GM12878 (cell line): ENCODE measurements around the gene KRT31. TPM values are rescaled to one million over a fixed set of nuclear protein-coding genes. Genes with fewer than 3 reads are reported as not detected.

Experiments
- ATAC-seq: fragments of 200-7000 bp; cut with Tn5 transposase; 3 replicates; pipeline ENCODE4 v1.9.1; 2020; ENCODE audit warnings: mild to moderate bottlenecking, moderate library complexity
- BruUV-seq: library from RNA; stranded (reverse); fragments of 400-500 nt; replicated peaks from 2 replicates; lab custom pipeline; 2021; lab: Mats Ljungman, UMichigan
- CTCF ChIA-PET: fragments of 300-600 bp; sonication (Branson Sonifier 250); formaldehyde crosslinking; extraction: SDS; loops from one replicate; lab custom pipeline; 2021; ENCODE audit warnings: inconsistent platforms; lab: Yijun Ruan, JAX
- POLR2A ChIA-PET: fragments of 350-600 bp; formaldehyde crosslinking; extraction: SDS; loops from one replicate; lab custom pipeline; 2021; ENCODE audit warnings: inconsistent platforms; lab: Charles Lee
- RAD21 ChIA-PET: fragments of 300-600 bp; sonication (Branson Sonifier 250); formaldehyde crosslinking; loops from one replicate; lab custom pipeline; 2023; ENCODE audit warnings: antibody characterized with exemption; ENCODE audit not compliant: unreplicated experiment; lab: Charles Lee
- SMC1A ChIA-PET: fragments of 300-600 bp; sonication (Branson Sonifier 250); formaldehyde crosslinking; loops from one replicate; lab custom pipeline; 2023; ENCODE audit not compliant: unreplicated experiment, uncharacterized antibody; lab: Charles Lee
- DNase-seq: peaks from one replicate; pipeline ENCODE4 v3.0.0-alpha.2; 2011; ENCODE audit warnings: low read depth, low spot score
- FAIRE-seq: peaks from 3 replicates; lab custom pipeline; 2011; peaks lifted over from hg19 to GRCh38; lab: Jason Lieb, UNC
- H2AFZ ChIP-seq: 2 replicates; pipeline ENCODE4 v1.6.0; 2011; ENCODE audit warnings: low read depth, low read length, control low read depth; ENCODE audit not compliant: control insufficient read depth
- H3K27ac ChIP-seq: 2 replicates; pipeline ENCODE4 v1.5.1; 2011; ENCODE audit warnings: control low read depth; ENCODE audit not compliant: control insufficient read depth, insufficient read depth
- H3K27me3 ChIP-seq, 2 experiments: replicated peaks in 1 of 2; 2 replicates each; pipeline versions ENCODE4 v1.6.0 to v1.6.1; 2011; ENCODE audit warnings: low read length in 1 of 2; ENCODE audit not compliant: control insufficient read depth in 2 of 2, insufficient read depth in 2 of 2
- H3K36me3 ChIP-seq, 2 experiments: 2 replicates each; pipeline ENCODE4 v1.5.1; 2011; ENCODE audit warnings: low read length in 1 of 2; ENCODE audit not compliant: control insufficient read depth in 2 of 2, insufficient read depth in 2 of 2
- H3K4me1 ChIP-seq: 2 replicates; pipeline ENCODE4 v1.6.1; 2011; ENCODE audit warnings: mild to moderate bottlenecking, low read length, moderate library complexity, mixed read lengths; ENCODE audit not compliant: control insufficient read depth, insufficient read depth
- H3K4me2 ChIP-seq: 2 replicates; pipeline ENCODE4 v1.6.0; 2011; ENCODE audit warnings: control low read depth; ENCODE audit not compliant: control insufficient read depth, insufficient read depth
- H3K4me3 ChIP-seq: fragments of 200-600 bp; sonication (generic); 2 replicates; pipeline ENCODE4 v1.5.1; 2016
- H3K79me2 ChIP-seq: 2 replicates; pipeline ENCODE4 v1.6.0; 2011; ENCODE audit warnings: low read length; ENCODE audit not compliant: control insufficient read depth, insufficient read depth
- H3K9ac ChIP-seq: 2 replicates; pipeline ENCODE4 v1.8.0; 2011; ENCODE audit warnings: low read length, control low read depth, mixed read lengths; ENCODE audit not compliant: control insufficient read depth, insufficient read depth
- H3K9me3 ChIP-seq: replicated peaks from 3 replicates; pipeline ENCODE4 v1.5.1; 2011; ENCODE audit warnings: mild to moderate bottlenecking, low read length; ENCODE audit not compliant: control insufficient read depth, insufficient read depth
- H4K20me1 ChIP-seq: 2 replicates; pipeline ENCODE4 v1.6.0; 2011; ENCODE audit not compliant: control insufficient read depth, insufficient read depth
- BCLAF1 ChIP-seq: fragments of 450-650 bp; IDR thresholded peaks from 2 replicates; pipeline ENCODE4 v1.6.1; 2017; ENCODE audit warnings: antibody characterized with exemption, mild to moderate bottlenecking, moderate library complexity
- DPF2 ChIP-seq: fragments of 450-650 bp; IDR thresholded peaks from 2 replicates; pipeline ENCODE4 v1.6.1; 2017; ENCODE audit warnings: mild to moderate bottlenecking
- HSF1 ChIP-seq: fragments of 150-350 bp; IDR thresholded peaks from 2 replicates; pipeline ENCODE4 v1.6.1; 2014; ENCODE audit warnings: mild to moderate bottlenecking, low read depth, low read length
- IRF3 ChIP-seq: fragments of 450-650 bp; IDR thresholded peaks from 2 replicates; pipeline ENCODE4 v1.6.1; 2014; ENCODE audit warnings: mild to moderate bottlenecking
- MEF2A ChIP-seq: IDR thresholded peaks from 2 replicates; pipeline ENCODE4 v1.6.1; 2011; ENCODE audit warnings: low read depth, mild to moderate bottlenecking, low read length, moderate library complexity; ENCODE audit not compliant: insufficient read depth
- MLLT1 ChIP-seq: fragments of 450-650 bp; IDR thresholded peaks from 2 replicates; pipeline ENCODE4 v1.6.1; 2016; ENCODE audit warnings: mild to moderate bottlenecking
- NR2F1 ChIP-seq: fragments of 450-650 bp; conservative IDR thresholded peaks from 2 replicates; pipeline ENCODE4 v1.6.1; 2017; ENCODE audit warnings: mild to moderate bottlenecking
- PAX8 ChIP-seq: fragments of 450-650 bp; IDR thresholded peaks from 2 replicates; pipeline ENCODE4 v1.6.1; 2017; ENCODE audit warnings: mild to moderate bottlenecking, moderate library complexity
- SUPT20H ChIP-seq: IDR thresholded peaks from 2 replicates; pipeline ENCODE4 v1.6.1; 2011; ENCODE audit warnings: low read depth, mild to moderate bottlenecking, low read length, moderate library complexity, borderline replicate concordance; ENCODE audit not compliant: control insufficient read depth
- WGBS: methylation state at CpG from one replicate; pipeline ENCODE4 v1.1.6; 2016; ENCODE audit warnings: low lambda C conversion rate; ENCODE audit not compliant: insufficient replicate concordance, insufficient coverage; ENCODE audit errors: missing lambda C conversion rate; 5-methylcytosine and 5-hydroxymethylcytosine counted together
- in situ Hi-C: fragments of 300-500 bp; cut with MboI; formaldehyde crosslinking; loops from 9 replicates; pipeline ENCODE4 v1.14.3; 2018; ENCODE audit warnings: mixed read lengths
- intact Hi-C: fragments of 100-400 bp; cut with micrococcal nuclease; formaldehyde crosslinking; loops from one replicate; pipeline ENCODE4 v1.14.2; 2022; ENCODE audit not compliant: unreplicated experiment
- polyA plus RNA-seq, 11 experiments: library from polyadenylated mRNA; depleted of rRNA in 4 of 11; unstranded in 6 of 11; stranded (reverse) in 5 of 11; fragments of >200 nt; fragmentation: Nextera tagmentation in 4 of 11; fragmentation: Illumina TruSeq in 1 of 11; extraction: Ambion mirVana in 4 of 11; extraction: Trizol in 1 of 11; gene quantifications; 1 replicate in 1 of 11; 2 replicates in 10 of 11; pipeline versions ENCODE4 v1.2.1 to v1.2.3, GENCODE V29; 2011 to 2016; ENCODE audit warnings: inconsistent platforms in 2 of 11, missing spikeins in 2 of 11, low read depth in 1 of 11
- total RNA-seq, 4 experiments: library from RNA; depleted of rRNA in 3 of 4; stranded (reverse); fragments of >200 nt in 3 of 4; fragmentation: Illumina TruSeq in 1 of 4; extraction: Trizol in 1 of 4; gene quantifications; 2 replicates each; pipeline versions ENCODE4 v1.2.1 to v1.2.3, GENCODE V29; 2013 to 2021

The KRT31 gene
- total and polyA plus RNA-seq, 10 of the 15 experiments (the other 5 are each of a cell fraction or from before 2014, with no cell fraction given): not detected

- TF ChIP-seq NR2F1 (no peak), IRF3 (no peak), SUPT20H (no peak), BCLAF1 (no peak), MEF2A (no peak), MLLT1 (no peak), PAX8 (no peak), HSF1 (no peak), DPF2 (no peak)
- no peaks in the 10 kb centered on the region for H3K36me3 ChIP-seq
- H3K4me2 ChIP-seq: no peak overlapping the region
- no peaks in the 10 kb centered on the region; the same call in 2 of the 3 replicates for H3K9me3 ChIP-seq
- H3K9ac ChIP-seq: no peak overlapping the region
- WGBS: 38% methylated on average over 10 of the region's 10 CpGs
- ChIA-PET POLR2A (no interaction called here), SMC1A (no interaction called here), CTCF (no interaction called here), RAD21 (no interaction called here)
- FAIRE-seq (no peak), ATAC-seq (no peak), DNase-seq (no peak)
- no peak overlapping the region for H2AFZ ChIP-seq
- no peak overlapping the region for H3K27ac ChIP-seq
- H3K4me3 ChIP-seq: no peak overlapping the region
- intact Hi-C loops (no loop called here), in situ Hi-C loops (no loop called here)
- peaks cover 0 to 2% of the 10 kb centered on the region in 2 experiments; a peak in 1 of 4 replicates for H3K27me3 ChIP-seq
- BruUV-seq: no TSS peak
- H3K4me1 ChIP-seq: no peaks in the 10 kb centered on the region
- H3K79me2 ChIP-seq: no peaks in the 10 kb centered on the region
- H4K20me1 ChIP-seq: 0 out of 2 replicates have a peak, but pooled peaks cover 4% of the 10 kb centered on the region
Observed at GRCh38 chr17:41407226-41407625, 9.8 kb upstream of the KRT31 start.
